Osteocyte (in vitro differentiated cells): ENCODE data around the gene GAGE1. TPM values are rescaled to one million over a fixed set of nuclear protein-coding genes. Genes with fewer than 3 reads are reported as not detected.
A peak's percentile ranks its signal among the peaks of the same experiment; 100 is the strongest.
"Not testable (repeated sequence)": the region's sequence is repeated elsewhere in the genome, so short reads cannot be mapped to it uniquely, and the experiment has no call there.

Experiments
- DNase-seq: peaks from one replicate; pipeline ENCODE4 v3.0.0; 2021; ENCODE audit warnings: mixed read lengths; ENCODE audit not compliant: unreplicated experiment; ENCODE audit errors: extremely low spot score
- H3K27ac Mint-ChIP-seq: one replicate; pipeline ENCODE4 v1.8.0; 2021; ENCODE audit warnings: mild to moderate bottlenecking, mixed read lengths; ENCODE audit not compliant: unreplicated experiment
- H3K27me3 Mint-ChIP-seq: one replicate; pipeline ENCODE4 v1.8.0; 2021; ENCODE audit warnings: mixed read lengths; ENCODE audit not compliant: unreplicated experiment
- H3K36me3 Mint-ChIP-seq: one replicate; pipeline ENCODE4 v1.8.0; 2021; ENCODE audit warnings: mixed read lengths; ENCODE audit not compliant: unreplicated experiment
- H3K4me1 Mint-ChIP-seq: one replicate; pipeline ENCODE4 v1.8.0; 2021; ENCODE audit warnings: mixed read lengths; ENCODE audit not compliant: unreplicated experiment
- H3K4me3 Mint-ChIP-seq: one replicate; pipeline ENCODE4 v1.8.0; 2021; ENCODE audit warnings: mild to moderate bottlenecking, moderate library complexity, mixed read lengths; ENCODE audit not compliant: unreplicated experiment
- H3K9me3 Mint-ChIP-seq: one replicate; pipeline ENCODE4 v1.8.0; 2021; ENCODE audit warnings: mixed read lengths; ENCODE audit not compliant: unreplicated experiment
- long read RNA-seq: library from polyadenylated mRNA; unstranded; transcript quantifications from one replicate; pipeline ENCODE4 v2.0.0, GENCODE V29; 2021
- total RNA-seq: library from RNA; stranded (reverse); gene quantifications from 2 replicates; pipeline ENCODE4 v1.2.1, GENCODE V29; 2021

Gene GAGE1, protein sequence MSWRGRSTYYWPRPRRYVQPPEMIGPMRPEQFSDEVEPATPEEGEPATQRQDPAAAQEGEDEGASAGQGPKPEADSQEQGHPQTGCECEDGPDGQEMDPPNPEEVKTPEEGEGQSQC
- not detected in 2 replicates for total RNA-seq
- long read RNA-seq, result 0 reads

DNA sequence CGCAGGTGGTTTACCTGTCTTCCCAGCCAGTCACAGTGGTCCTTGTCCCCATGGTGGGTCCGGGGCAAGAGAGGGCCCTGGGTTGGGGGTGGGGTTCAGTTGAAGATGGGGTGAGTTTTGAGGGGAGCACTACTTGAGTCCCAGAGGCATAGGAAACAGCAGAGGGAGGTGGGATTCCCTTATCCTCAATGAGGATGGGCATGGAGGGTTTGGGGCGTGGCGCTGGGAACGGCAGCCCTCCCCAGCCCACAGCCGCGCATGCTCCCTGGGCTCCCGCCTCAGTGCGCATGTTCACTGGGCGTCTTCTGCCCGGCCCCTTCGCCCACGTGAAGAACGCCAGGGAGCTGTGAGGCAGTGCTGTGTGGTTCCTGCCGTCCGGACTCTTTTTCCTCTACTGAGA, at the start of gene GAGE1:
Gene GAGE1 (plus strand): TSS at position 301 of the 400 bp plus-strand sequence. CDS start 1,155 bp downstream, outside the sequence.
- H3K4me1 Mint-ChIP-seq, H3K9me3 Mint-ChIP-seq, H3K36me3 Mint-ChIP-seq, DNase-seq, H3K27ac Mint-ChIP-seq, H3K27me3 Mint-ChIP-seq, H3K4me3 Mint-ChIP-seq: not testable (repeated sequence)

DNA sequence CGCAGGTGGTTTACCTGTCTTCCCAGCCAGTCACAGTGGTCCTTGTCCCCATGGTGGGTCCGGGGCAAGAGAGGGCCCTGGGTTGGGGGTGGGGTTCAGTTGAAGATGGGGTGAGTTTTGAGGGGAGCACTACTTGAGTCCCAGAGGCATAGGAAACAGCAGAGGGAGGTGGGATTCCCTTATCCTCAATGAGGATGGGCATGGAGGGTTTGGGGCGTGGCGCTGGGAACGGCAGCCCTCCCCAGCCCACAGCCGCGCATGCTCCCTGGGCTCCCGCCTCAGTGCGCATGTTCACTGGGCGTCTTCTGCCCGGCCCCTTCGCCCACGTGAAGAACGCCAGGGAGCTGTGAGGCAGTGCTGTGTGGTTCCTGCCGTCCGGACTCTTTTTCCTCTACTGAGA, 47.8 kb upstream of the GAGE1 start, which contains the start of gene GAGE12E:
Gene GAGE12E (plus strand): TSS at position 301 of the 400 bp plus-strand sequence. CDS start 1,155 bp downstream, outside the sequence.
- not testable (repeated sequence) for H3K4me1 Mint-ChIP-seq, H3K27ac Mint-ChIP-seq, H3K4me3 Mint-ChIP-seq, DNase-seq, H3K27me3 Mint-ChIP-seq, H3K36me3 Mint-ChIP-seq, H3K9me3 Mint-ChIP-seq

DNA sequence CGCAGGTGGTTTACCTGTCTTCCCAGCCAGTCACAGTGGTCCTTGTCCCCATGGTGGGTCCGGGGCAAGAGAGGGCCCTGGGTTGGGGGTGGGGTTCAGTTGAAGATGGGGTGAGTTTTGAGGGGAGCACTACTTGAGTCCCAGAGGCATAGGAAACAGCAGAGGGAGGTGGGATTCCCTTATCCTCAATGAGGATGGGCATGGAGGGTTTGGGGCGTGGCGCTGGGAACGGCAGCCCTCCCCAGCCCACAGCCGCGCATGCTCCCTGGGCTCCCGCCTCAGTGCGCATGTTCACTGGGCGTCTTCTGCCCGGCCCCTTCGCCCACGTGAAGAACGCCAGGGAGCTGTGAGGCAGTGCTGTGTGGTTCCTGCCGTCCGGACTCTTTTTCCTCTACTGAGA, 38.3 kb upstream of the GAGE1 start, which contains the start of gene GAGE12F:
Gene GAGE12F (plus strand): TSS at position 301 of the 400 bp plus-strand sequence. CDS start 1,155 bp downstream, outside the sequence.
- H3K4me3 Mint-ChIP-seq, H3K36me3 Mint-ChIP-seq, H3K27me3 Mint-ChIP-seq: not testable (repeated sequence)

DNA sequence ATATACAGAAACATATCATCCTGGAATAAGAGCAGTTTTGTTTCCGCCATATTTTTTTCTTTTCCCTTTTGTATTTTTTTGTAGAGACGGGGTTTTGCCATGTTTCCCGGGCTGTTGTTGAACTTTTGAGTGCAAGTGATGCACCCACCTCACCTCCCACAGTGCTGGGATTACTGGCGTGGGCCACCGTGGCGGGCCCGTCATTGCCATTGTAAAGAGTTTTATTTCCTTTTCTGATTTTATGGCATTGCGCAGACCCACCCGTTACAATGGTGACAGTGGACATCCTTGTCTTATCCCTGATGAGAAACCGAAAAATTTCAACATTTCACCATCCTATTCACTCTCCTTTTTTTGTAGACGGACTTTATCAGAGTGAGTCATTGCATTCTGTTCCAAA, 30.1 kb upstream of the GAGE1 start:
- not testable (repeated sequence) for H3K36me3 Mint-ChIP-seq, H3K4me1 Mint-ChIP-seq, H3K9me3 Mint-ChIP-seq, H3K4me3 Mint-ChIP-seq, DNase-seq, H3K27me3 Mint-ChIP-seq, H3K27ac Mint-ChIP-seq

More for the DNA sequence above, 38.3 kb upstream of the GAGE1 start, which contains the start of gene GAGE12F:
- H3K4me1 Mint-ChIP-seq, DNase-seq, H3K27ac Mint-ChIP-seq, H3K9me3 Mint-ChIP-seq: not testable (repeated sequence)

DNA sequence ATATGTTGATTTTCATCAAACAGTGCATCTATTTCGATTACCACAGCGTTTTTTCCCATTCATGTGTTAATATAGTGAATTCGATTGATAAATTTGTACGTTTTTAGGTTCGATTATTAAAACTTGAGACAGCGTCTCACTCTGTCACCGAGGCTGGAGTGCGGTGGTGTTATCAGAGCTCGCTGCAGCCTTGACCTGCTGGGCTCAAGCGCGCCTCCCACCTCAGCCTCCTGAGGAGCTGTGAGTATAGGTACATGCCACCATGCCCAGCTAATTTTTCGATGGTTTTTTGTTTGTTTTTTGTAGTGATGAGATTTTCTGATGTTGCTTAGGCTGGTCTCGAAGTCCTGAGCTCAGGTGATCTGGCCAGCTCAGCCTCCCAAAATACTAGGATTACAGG, 29.7 kb upstream of the GAGE1 start:
- not testable (repeated sequence) for DNase-seq, H3K36me3 Mint-ChIP-seq, H3K27me3 Mint-ChIP-seq, H3K27ac Mint-ChIP-seq, H3K4me1 Mint-ChIP-seq, H3K4me3 Mint-ChIP-seq, H3K9me3 Mint-ChIP-seq

DNA sequence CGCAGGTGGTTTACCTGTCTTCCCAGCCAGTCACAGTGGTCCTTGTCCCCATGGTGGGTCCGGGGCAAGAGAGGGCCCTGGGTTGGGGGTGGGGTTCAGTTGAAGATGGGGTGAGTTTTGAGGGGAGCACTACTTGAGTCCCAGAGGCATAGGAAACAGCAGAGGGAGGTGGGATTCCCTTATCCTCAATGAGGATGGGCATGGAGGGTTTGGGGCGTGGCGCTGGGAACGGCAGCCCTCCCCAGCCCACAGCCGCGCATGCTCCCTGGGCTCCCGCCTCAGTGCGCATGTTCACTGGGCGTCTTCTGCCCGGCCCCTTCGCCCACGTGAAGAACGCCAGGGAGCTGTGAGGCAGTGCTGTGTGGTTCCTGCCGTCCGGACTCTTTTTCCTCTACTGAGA, 28.7 kb upstream of the GAGE1 start, which contains the start of gene GAGE12G:
Gene GAGE12G (plus strand): TSS at position 301 of the 400 bp plus-strand sequence. CDS start 1,155 bp downstream, outside the sequence.
- DNase-seq, H3K9me3 Mint-ChIP-seq, H3K27me3 Mint-ChIP-seq, H3K36me3 Mint-ChIP-seq, H3K4me3 Mint-ChIP-seq, H3K4me1 Mint-ChIP-seq, H3K27ac Mint-ChIP-seq: not testable (repeated sequence)

DNA sequence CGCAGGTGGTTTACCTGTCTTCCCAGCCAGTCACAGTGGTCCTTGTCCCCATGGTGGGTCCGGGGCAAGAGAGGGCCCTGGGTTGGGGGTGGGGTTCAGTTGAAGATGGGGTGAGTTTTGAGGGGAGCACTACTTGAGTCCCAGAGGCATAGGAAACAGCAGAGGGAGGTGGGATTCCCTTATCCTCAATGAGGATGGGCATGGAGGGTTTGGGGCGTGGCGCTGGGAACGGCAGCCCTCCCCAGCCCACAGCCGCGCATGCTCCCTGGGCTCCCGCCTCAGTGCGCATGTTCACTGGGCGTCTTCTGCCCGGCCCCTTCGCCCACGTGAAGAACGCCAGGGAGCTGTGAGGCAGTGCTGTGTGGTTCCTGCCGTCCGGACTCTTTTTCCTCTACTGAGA, 19.2 kb upstream of the GAGE1 start, which contains the start of gene GAGE12H:
Gene GAGE12H (plus strand): TSS at position 301 of the 400 bp plus-strand sequence. CDS start 1,155 bp downstream, outside the sequence.
- H3K4me1 Mint-ChIP-seq, result not testable (repeated sequence)

DNA sequence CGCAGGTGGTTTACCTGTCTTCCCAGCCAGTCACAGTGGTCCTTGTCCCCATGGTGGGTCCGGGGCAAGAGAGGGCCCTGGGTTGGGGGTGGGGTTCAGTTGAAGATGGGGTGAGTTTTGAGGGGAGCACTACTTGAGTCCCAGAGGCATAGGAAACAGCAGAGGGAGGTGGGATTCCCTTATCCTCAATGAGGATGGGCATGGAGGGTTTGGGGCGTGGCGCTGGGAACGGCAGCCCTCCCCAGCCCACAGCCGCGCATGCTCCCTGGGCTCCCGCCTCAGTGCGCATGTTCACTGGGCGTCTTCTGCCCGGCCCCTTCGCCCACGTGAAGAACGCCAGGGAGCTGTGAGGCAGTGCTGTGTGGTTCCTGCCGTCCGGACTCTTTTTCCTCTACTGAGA, 9.6 kb upstream of the GAGE1 start, which contains the start of gene GAGE2A:
Gene GAGE2A (plus strand): TSS at position 301 of the 400 bp plus-strand sequence. CDS start 1,155 bp downstream, outside the sequence.
- DNase-seq, H3K4me3 Mint-ChIP-seq, H3K27me3 Mint-ChIP-seq, H3K27ac Mint-ChIP-seq, H3K9me3 Mint-ChIP-seq, H3K4me1 Mint-ChIP-seq, H3K36me3 Mint-ChIP-seq: not testable (repeated sequence)

More for the DNA sequence above, 19.2 kb upstream of the GAGE1 start, which contains the start of gene GAGE12H:
- not testable (repeated sequence) for H3K36me3 Mint-ChIP-seq, H3K4me3 Mint-ChIP-seq, H3K9me3 Mint-ChIP-seq, H3K27me3 Mint-ChIP-seq, H3K27ac Mint-ChIP-seq, DNase-seq

DNA sequence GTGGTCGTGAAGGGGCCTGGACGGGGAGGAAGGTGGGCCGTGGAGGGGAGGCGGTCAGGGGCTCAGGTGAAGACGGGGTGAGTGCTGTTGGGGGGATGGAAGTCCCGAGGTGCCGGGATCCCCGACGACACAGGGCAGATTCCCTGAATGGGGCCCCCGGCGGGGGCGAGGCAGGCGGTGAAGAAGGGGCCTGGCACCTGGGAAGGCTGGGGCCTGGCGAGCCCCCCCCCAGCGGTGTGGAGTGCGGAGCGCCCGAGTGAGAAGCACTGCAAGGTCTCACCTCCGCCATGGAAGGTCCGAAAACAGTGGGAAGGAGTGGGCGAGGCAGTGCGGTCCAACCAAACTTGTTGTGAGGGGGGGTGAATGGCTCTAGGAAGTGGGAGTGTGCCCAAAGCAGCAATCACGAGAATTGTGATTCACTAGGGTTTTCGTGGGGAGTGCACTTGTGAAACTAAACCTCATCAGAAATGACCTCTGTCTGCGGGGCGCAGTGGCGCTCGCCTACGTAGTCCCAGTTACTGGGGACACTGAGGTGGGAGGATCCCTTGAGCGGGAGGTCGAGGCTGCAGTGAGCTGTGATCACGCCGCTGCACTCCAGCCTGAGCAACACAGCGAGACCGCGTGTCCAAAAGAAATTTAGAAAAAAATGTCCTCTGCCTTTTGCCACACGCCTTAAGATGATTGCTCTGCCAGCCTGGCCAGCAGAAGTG, 8.9 kb upstream of the GAGE1 start:
- DNase-seq, result peak; percentile 94
- H3K36me3 Mint-ChIP-seq, H3K4me3 Mint-ChIP-seq, H3K4me1 Mint-ChIP-seq, H3K27ac Mint-ChIP-seq, H3K27me3 Mint-ChIP-seq, H3K9me3 Mint-ChIP-seq: not testable (repeated sequence)

DNA sequence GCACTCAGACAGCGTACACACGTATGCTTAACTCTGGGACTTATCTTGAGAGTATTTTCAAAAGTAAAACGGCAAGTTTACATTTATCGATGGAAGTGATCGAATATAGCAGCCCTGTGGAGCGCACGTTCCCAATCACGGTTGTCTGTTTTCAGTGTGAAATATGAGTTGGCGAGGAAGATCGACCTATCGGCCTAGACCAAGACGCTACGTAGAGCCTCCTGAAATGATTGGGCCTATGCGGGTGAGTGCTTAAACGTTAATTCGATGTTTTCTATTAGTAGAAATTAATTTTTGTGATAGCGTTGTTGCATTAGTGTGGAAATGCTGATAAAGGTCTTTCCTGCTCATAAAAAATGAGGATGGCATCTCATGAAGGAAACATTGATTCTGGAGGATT, 8.3 kb upstream of the GAGE1 start:
- H3K27ac Mint-ChIP-seq, H3K36me3 Mint-ChIP-seq, H3K4me1 Mint-ChIP-seq, H3K27me3 Mint-ChIP-seq, H3K9me3 Mint-ChIP-seq, H3K4me3 Mint-ChIP-seq: not testable (repeated sequence)
- peak; percentile 83 for DNase-seq
